HG03097 (cell line): ENCODE results near the gene ARID3A.
A peak's percentile ranks its signal among the peaks of the same experiment; 100 is the strongest.
"Not testable (repeated sequence)": the region's sequence is repeated elsewhere in the genome, so short reads cannot be mapped to it uniquely, and the experiment has no call there.

Experiments used
- ATAC-seq: cut with Tn5 transposase; IDR thresholded peaks from one replicate; pipeline ENCODE4 v1.9.1; 2021; ENCODE audit not compliant: unreplicated experiment, low FRiP score

ARID3A gene, protein sequence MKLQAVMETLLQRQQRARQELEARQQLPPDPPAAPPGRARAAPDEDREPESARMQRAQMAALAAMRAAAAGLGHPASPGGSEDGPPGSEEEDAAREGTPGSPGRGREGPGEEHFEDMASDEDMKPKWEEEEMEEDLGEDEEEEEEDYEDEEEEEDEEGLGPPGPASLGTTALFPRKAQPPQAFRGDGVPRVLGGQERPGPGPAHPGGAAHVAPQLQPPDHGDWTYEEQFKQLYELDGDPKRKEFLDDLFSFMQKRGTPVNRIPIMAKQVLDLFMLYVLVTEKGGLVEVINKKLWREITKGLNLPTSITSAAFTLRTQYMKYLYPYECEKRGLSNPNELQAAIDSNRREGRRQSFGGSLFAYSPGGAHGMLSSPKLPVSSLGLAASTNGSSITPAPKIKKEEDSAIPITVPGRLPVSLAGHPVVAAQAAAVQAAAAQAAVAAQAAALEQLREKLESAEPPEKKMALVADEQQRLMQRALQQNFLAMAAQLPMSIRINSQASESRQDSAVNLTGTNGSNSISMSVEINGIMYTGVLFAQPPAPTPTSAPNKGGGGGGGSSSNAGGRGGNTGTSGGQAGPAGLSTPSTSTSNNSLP

DNA sequence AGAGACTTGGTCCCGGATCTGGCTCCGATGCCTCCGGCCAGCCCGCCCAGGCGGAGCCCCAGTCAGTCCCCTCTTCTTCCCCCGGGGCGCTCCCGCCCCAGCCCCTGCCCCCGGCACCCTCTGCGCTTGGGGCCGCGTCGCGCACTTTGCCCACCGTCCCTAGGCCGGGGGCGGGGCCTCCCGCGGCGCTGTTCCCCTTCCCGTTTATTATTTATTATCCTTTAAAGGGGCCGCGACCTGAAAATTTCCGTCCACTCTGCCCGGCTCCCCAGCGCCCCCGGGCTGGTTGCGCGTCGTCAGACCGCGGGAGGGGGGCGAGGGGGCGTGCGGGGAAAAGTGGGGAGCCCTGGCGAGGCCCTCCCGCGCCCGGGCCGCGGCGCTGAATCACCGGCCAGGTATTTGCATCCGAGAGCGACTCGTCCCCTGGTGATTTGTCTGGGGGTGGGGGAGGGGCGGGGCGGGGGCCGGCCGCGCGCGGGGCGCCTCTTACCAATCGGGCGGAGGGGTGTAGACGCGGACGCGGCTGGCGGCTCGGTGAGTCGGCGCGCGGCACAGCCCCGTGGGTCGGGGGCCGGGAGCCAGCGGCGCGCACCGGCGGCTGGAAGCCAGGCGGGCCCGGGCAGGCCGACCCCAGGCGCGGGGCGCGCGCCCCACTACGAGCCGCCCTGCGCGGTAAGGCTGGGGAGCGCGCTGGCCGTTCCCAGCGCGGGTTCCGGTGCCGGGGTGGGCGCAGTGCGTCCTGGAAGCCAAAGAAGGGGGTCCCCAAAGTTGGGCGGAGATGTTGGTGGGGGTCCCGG lies at the start of gene ARID3A:
Gene ARID3A (plus strand): TSS at position 510 of the 797 bp plus-strand sequence. CDS start 3,494 bp downstream, outside the sequence.
- peak; percentile 53 for ATAC-seq

- ATAC-seq, result no peak
Observed at GRCh38 chr19:876089-876488, 49.7 kb upstream of the ARID3A start.

DNA sequence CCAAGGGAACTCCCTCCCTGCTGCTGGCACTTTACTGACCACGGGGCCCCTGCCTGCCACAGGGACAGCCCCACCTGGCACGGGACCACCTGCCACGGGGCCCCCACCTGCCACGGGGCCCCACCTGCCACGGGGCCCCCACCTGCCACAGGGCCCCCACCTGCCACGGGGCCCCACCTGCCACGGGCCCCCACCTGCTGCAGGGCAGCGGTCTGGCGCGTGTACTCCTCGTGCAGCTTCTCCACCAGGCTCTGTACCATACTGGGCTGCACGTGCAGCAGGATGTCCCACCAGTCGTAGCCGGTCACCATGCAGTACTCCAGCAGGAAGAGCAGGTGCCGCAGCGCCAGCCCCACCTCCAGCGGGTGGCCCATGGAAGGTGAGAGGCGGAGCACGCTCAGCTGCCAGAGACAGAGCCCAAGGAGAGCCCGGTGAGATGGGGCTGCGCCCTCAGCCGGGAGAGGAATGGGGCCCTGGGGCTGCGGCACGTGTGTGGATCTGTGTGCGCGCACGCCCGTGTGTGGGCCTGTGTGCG lies 49.0 kb upstream of the ARID3A start:
- ATAC-seq, result no peak

DNA sequence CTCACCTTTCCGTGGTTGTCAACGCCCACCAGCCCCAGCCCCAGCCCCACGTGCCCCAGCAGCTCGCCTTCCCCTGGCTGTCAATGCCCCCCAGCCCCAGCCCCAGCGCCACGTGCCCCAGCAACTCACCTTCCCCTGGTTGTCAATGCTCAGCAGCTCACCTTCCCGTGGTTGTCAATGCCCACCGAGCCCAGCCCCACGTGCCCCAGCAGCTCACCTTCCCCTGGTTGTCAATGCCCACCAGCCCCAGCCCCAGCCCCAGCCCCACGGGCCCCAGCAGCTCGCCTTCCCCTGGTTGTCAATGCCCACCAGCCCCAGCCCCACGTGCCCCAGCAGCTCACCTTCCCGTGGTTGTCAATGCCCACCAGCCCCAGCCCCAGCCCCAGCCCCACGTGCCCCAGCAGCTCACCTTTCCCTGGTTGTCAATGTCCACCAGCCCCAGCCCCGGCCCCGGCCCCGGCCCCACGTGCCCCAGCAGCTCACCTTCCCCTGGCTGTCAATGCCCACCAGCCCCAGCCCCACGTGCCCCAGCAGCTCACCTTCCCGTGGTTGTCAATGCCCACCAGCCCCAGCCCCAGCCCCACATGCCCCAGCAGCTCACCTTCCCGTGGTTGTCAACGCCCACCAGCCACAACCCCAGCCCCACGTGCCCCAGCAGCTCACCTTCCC lies 47.7 kb upstream of the ARID3A start:
- ATAC-seq, result not testable (repeated sequence)

- ATAC-seq, result not testable (repeated sequence)
Observed at GRCh38 chr19:878751-879561, 46.9 kb upstream of the ARID3A start.

- ATAC-seq, result no peak
Observed at GRCh38 chr19:879711-880438, 46.0 kb upstream of the ARID3A start.

- ATAC-seq, result no peak
Observed at GRCh38 chr19:881385-882071, 44.3 kb upstream of the ARID3A start.

DNA sequence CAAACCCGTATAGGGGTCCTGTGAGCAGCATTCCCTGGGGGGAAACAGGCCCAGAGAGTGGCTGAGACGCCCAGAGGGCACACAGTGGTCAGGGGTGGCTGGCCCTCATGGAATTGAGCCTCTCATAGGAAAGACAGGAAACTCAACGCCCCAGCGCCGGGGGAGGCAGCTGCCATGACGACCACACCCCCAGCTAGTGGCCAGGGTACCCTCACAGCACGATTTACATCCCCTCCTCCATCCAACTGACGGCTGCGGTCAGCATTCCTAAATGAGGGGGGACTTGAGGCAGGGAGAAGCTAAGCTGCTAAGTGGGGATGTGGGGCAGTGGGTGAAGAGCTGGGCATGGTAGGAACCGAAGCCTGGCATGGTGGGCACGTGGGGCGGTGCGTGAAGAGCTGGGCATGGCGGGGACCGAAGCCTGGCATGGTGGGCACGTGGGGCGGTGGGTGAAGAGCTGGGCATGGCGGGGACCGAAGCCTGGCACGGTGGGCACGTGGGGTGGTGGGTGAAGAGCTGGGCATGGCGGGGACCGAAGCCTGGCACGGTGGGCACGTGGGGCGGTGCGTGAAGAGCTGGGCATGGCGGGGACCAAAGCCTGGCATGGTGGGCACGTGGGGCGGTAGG lies 42.9 kb upstream of the ARID3A start:
- no peak for ATAC-seq

- no peak for ATAC-seq
Observed at GRCh38 chr19:883661-884211, 42.1 kb upstream of the ARID3A start.

DNA sequence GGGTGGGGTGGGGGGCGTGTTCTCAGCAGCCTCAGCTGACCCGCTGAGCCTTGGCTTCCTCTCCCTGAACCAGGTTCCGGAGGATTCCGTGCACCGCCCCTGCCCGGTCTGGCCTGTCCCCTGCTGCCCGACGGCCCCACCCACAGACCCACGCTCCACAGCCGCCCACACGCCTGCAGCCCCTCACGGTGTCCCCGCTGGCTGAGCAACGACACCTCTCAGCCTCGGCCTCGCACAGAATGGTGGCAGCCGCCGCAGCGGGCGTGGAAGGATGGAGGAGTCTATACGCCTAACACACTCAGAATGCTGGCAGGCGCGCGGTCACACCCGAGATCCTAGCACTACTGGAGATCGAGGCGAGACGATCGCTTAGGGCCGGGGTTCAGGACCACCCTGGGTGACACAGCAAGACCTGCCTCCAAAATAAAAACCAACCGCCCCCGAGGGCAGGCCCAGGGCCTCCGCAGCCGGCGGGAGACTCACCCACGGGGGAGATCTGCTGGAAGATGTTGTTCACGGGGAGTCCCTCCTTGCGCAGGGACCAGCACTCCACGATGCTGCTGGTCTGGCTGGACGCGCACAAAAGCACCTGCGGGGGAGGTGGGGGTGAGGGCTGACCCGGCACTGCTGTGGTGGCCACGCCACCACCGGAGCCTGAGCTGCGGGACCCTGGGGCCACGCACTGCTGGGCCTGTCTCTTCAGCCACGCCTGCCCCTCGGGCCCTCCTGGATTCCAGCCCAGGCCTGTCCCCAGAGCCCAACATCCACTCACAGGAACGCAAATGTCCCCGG lies 41.2 kb upstream of the ARID3A start:
- no peak for ATAC-seq

- no peak for ATAC-seq
Observed at GRCh38 chr19:885536-886224, 40.2 kb upstream of the ARID3A start.

DNA sequence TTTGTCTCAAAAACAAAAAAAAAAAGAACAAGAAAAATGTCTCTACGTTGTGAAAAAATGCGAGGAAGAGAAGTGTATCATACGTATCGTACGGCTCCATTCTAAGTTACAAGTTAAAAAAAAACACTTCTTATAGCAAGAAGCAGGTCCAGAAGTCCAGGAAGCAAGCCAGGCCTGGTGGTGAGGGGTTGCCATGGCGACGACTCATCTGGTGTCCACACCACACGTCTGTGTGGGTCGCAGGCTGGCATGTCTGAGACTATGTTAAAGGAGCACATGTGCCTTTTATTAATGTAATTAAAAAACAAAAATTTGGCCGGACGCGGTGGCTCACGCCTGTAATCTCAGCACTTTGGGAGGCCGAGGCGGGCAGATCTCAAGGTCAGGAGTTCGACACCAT lies 38.8 kb upstream of the ARID3A start:
- ATAC-seq, result no peak

GRCh38 chr19:887599-887998 lies 38.2 kb upstream of the ARID3A start:
- no peak for ATAC-seq

GRCh38 chr19:888581-889385 lies 37.1 kb upstream of the ARID3A start:
- no peak for ATAC-seq

GRCh38 chr19:889662-890295 lies 36.1 kb upstream of the ARID3A start:
- no peak for ATAC-seq
